ENCODE results near the gene IQGAP2. TPM values are rescaled to one million over a fixed set of nuclear protein-coding genes. Genes with fewer than 3 reads are reported as not detected.

Gene IQGAP2
- total and polyA plus RNA-seq, 9 of the 15 experiments (the other 6 are each of a cell fraction or from before 2014, with no cell fraction given) = 8.7 to 23.2 (median 17.4) TPM

- H3K27me3 ChIP-seq (ENCODE audit: control insufficient read depth in 2 of 2, insufficient read depth in 2 of 2, low read length in 2 of 2) = no peaks in the 10 kb centered on the region
- TF ChIP-seq RAD21 (CRISPR knock-in tag; conservative IDR thresholded peaks at IDR 0.05 in 1 of 2, IDR thresholded peaks at IDR 0.05 in 1 of 2) (no peak), ARHGAP35 (IDR thresholded peaks at IDR 0.05; ENCODE audit: partially characterized antibody) (no peak), ZNF707 (CRISPR knock-in tag; conservative IDR thresholded peaks at IDR 0.05) (no peak), ZNF354B (CRISPR knock-in tag; IDR thresholded peaks at IDR 0.05) (no peak), TAF1 (IDR thresholded peaks at IDR 0.05; ENCODE audit: control insufficient read depth, extremely low read depth, insufficient read depth, low read length, severe bottlenecking) (no peak), HOMEZ (CRISPR knock-in tag; IDR thresholded peaks at IDR 0.05) (no peak), SMARCA5 (IDR thresholded peaks at IDR 0.05) (no peak), ZNF592 (IDR thresholded peaks at IDR 0.05) (no peak), ETV5 (CRISPR knock-in tag; IDR thresholded peaks at IDR 0.05; ENCODE audit: low read depth) (no peak), CEBPB (tag; IDR thresholded peaks at IDR 0.05) (peak; percentile 45; the same call in 1 of the 2 replicates), ILF3 (IDR thresholded peaks at IDR 0.05; ENCODE audit: borderline replicate concordance) (no peak), CHD2 (IDR thresholded peaks at IDR 0.05; ENCODE audit: low read depth, low read length) (no peak), THRAP3 (IDR thresholded peaks at IDR 0.05; ENCODE audit: borderline replicate concordance) (no peak), PKNOX1 (IDR thresholded peaks at IDR 0.05) (peak; percentile 29; the same call in 1 of the 2 replicates), IRF2 (CRISPR knock-in tag; IDR thresholded peaks at IDR 0.05) (no peak), SNIP1 (IDR thresholded peaks at IDR 0.05; ENCODE audit: low read depth) (no peak), CEBPG (CRISPR knock-in tag; IDR thresholded peaks at IDR 0.05) (no peak), CEBPG (tag; conservative IDR thresholded peaks at IDR 0.05 in 1 of 2, IDR thresholded peaks at IDR 0.05 in 1 of 2) (peak in 1 of 2 experiments; percentile 72; a peak in 2 of 4 replicates)
Observed at GRCh38 chr5:76701298-76701697, 298.2 kb downstream of the IQGAP2 start.

More at GRCh38 chr5:76701298-76701697, 298.2 kb downstream of the IQGAP2 start:
- DNase-seq (ENCODE audit: extremely low read depth in 1 of 4, low spot score in 3 of 4) = no peak
- BruUV-seq (replicated peaks) = no TSS peak
- H3K27ac ChIP-seq (ENCODE audit: extremely low read depth, low read depth, low read length) = no peak overlapping the region
- no peaks in the 10 kb centered on the region for H3K9me1 ChIP-seq (ENCODE audit: control insufficient read depth, insufficient read depth, low read length)
- in situ Hi-C loops (cut with MboI) = no loop called here
- no peak for ATAC-seq
- H3K4me2 ChIP-seq (ENCODE audit: insufficient read depth, low read length) = no peak overlapping the region
- ChIA-PET CTCF (ENCODE audit: low intra/inter-chr PET ratio) (no interaction called here), POLR2A (no interaction called here)
- H4K20me1 ChIP-seq (replicated peaks; ENCODE audit: control insufficient read depth, insufficient read depth, low read length) = no peaks in the 10 kb centered on the region
- H3K4me3 ChIP-seq = no peak overlapping the region
- H3K36me3 ChIP-seq (ENCODE audit: control insufficient read depth, insufficient read depth, low read length) = no peaks in the 10 kb centered on the region; the same call in 2 of the 3 replicates
- H3K9ac ChIP-seq (ENCODE audit: insufficient read depth in 1 of 2, low read depth in 2 of 2, low read length in 2 of 2) = no peak overlapping the region
- no peaks in the 10 kb centered on the region for H3K9me3 ChIP-seq (replicated peaks; ENCODE audit: control insufficient read depth, insufficient read depth, low read depth, low read length)
- intact Hi-C loops (cut with micrococcal nuclease) = no loop called here
- no peaks in the 10 kb centered on the region for H3K79me2 ChIP-seq (ENCODE audit: control insufficient read depth, insufficient read depth, low read length)
- no peak overlapping the region for H2AFZ ChIP-seq (ENCODE audit: low read depth, low read length)
- FAIRE-seq = no peak
- 10% methylated on average over 2 of the region's 2 CpGs for WGBS (ENCODE audit: insufficient coverage, low coverage, missing lambda C conversion rate)
- H3K4me1 ChIP-seq (replicated peaks in 1 of 2; ENCODE audit: control insufficient read depth in 2 of 2, insufficient read depth in 2 of 2, low read length in 2 of 2) = peaks cover 0 to 8% of the 10 kb centered on the region in 2 experiments; a peak in 3 of 5 replicates
